ENCODE data around the gene RXYLT1.
A peak's percentile ranks its signal among the peaks of the same experiment; 100 is the strongest.
"Not testable (repeated sequence)": the region's sequence is repeated elsewhere in the genome, so short reads cannot be mapped to it uniquely, and the experiment has no call there.

Gene RXYLT1

GRCh38 chr12:63779498-63780481, at the start of gene RXYLT1:
Gene RXYLT1, plus strand, starts transcription at chr12:63779909. Its CDS starts 52 bp downstream, at chr12:63779961.
- peak within 1 kb of the TSS; percentile 93 for H3K4me3 ChIP-seq (ENCODE audit: low read depth, low read length)
- TF ChIP-seq CTCF (conservative IDR thresholded peaks at IDR 0.05; ENCODE audit: low read depth, low read length), result no peak
- DNase-seq (ENCODE audit: low read depth), result peak; percentile 82

- H3K4me3 ChIP-seq (ENCODE audit: low read depth, low read length); DNase-seq (ENCODE audit: low read depth): not testable (repeated sequence)
These were observed 46.9 kb upstream of the RXYLT1 start for GRCh38 chr12:63732779-63733178.

- H3K4me3 ChIP-seq (ENCODE audit: low read depth, low read length); DNase-seq (ENCODE audit: low read depth): not testable (repeated sequence)
These were observed 46.1 kb upstream of the RXYLT1 start for GRCh38 chr12:63733585-63733984.

GRCh38 chr12:63740551-63740950, 39.2 kb upstream of the RXYLT1 start:
- H3K4me3 ChIP-seq (ENCODE audit: low read depth, low read length), result not testable (repeated sequence)

GRCh38 chr12:63741431-63741830, 38.3 kb upstream of the RXYLT1 start:
- DNase-seq (ENCODE audit: low read depth), result peak; percentile 17
- not testable (repeated sequence) for H3K4me3 ChIP-seq (ENCODE audit: low read depth, low read length)

More at GRCh38 chr12:63740551-63740950, 39.2 kb upstream of the RXYLT1 start:
- DNase-seq (ENCODE audit: low read depth), result not testable (repeated sequence)

GRCh38 chr12:63744110-63744509, 35.6 kb upstream of the RXYLT1 start:
- DNase-seq (ENCODE audit: low read depth), result peak; percentile 30

GRCh38 chr12:63746470-63746869, 33.2 kb upstream of the RXYLT1 start:
- not testable (repeated sequence) for H3K4me3 ChIP-seq (ENCODE audit: low read depth, low read length); DNase-seq (ENCODE audit: low read depth)

More at GRCh38 chr12:63744110-63744509, 35.6 kb upstream of the RXYLT1 start:
- H3K4me3 ChIP-seq (ENCODE audit: low read depth, low read length), result not testable (repeated sequence)

GRCh38 chr12:63747136-63747535, 32.6 kb upstream of the RXYLT1 start:
- not testable (repeated sequence) for H3K4me3 ChIP-seq (ENCODE audit: low read depth, low read length); DNase-seq (ENCODE audit: low read depth)

GRCh38 chr12:63747553-63747952, 32.2 kb upstream of the RXYLT1 start:
- no peak overlapping the region for H3K4me3 ChIP-seq (ENCODE audit: low read depth, low read length)
- no peak for DNase-seq (ENCODE audit: low read depth)
- no peak for TF ChIP-seq CTCF (conservative IDR thresholded peaks at IDR 0.05; ENCODE audit: low read depth, low read length)

- TF ChIP-seq CTCF (conservative IDR thresholded peaks at IDR 0.05; ENCODE audit: low read depth, low read length), result no peak
- H3K4me3 ChIP-seq (ENCODE audit: low read depth, low read length), result no peak overlapping the region
- no peak for DNase-seq (ENCODE audit: low read depth)
These were observed 27.4 kb upstream of the RXYLT1 start for GRCh38 chr12:63752283-63752682.

GRCh38 chr12:63752841-63753240, 26.9 kb upstream of the RXYLT1 start:
- H3K4me3 ChIP-seq (ENCODE audit: low read depth, low read length), result no peak overlapping the region
- no peak for DNase-seq (ENCODE audit: low read depth)

More at GRCh38 chr12:63752841-63753240, 26.9 kb upstream of the RXYLT1 start:
- TF ChIP-seq CTCF (conservative IDR thresholded peaks at IDR 0.05; ENCODE audit: low read depth, low read length), result no peak

Data from choroid plexus epithelial cell (primary cell).